Activated CD4-positive, alpha-beta T cell treated with anti-CD3 and anti-CD28 coated beads for 24 hours (primary cell): ENCODE data around the gene DNAJC4.
"Not testable (repeated sequence)": the region's sequence is repeated elsewhere in the genome, so short reads cannot be mapped to it uniquely, and the experiment has no call there.

Experiments used
- DNase-seq, 2 donors: peaks; one replicate each; pipeline ENCODE4 v3.0.0-alpha.2; 2020; ENCODE audit warnings: low read depth in 2 of 2

The DNAJC4 gene

GRCh38 chr11:64244966-64245365, 14.6 kb downstream of the DNAJC4 start:
- DNase-seq: no peak

- no peak for DNase-seq
These were observed 15.1 kb downstream of the DNAJC4 start for GRCh38 chr11:64245401-64245796.

- DNase-seq: peak; percentile 71 to 74
These were observed 15.7 kb downstream of the DNAJC4 start for GRCh38 chr11:64245797-64246620.

- not testable (repeated sequence) for DNase-seq
These were observed 16.2 kb downstream of the DNAJC4 start for GRCh38 chr11:64246621-64246870.

GRCh38 chr11:64246871-64247728, 16.8 kb downstream of the DNAJC4 start, which contains the start of gene PPP1R14B:
PPP1R14B (minus strand) TSS chr11:64246943; CDS start chr11:64246673, 270 bp downstream.
- DNase-seq: peak; percentile 76 to 79

- no peak for DNase-seq
These were observed 17.6 kb downstream of the DNAJC4 start for GRCh38 chr11:64247729-64248531.

GRCh38 chr11:64248578-64248977, 18.2 kb downstream of the DNAJC4 start:
- DNase-seq: no peak

- DNase-seq: no peak
These were observed 18.7 kb downstream of the DNAJC4 start for GRCh38 chr11:64249038-64249437.

- DNase-seq: no peak
These were observed 19.4 kb downstream of the DNAJC4 start for GRCh38 chr11:64249563-64250414.

- no peak for DNase-seq
These were observed 20.2 kb downstream of the DNAJC4 start for GRCh38 chr11:64250415-64251015.

GRCh38 chr11:64251016-64251752, 20.8 kb downstream of the DNAJC4 start, which contains the start of gene PLCB3:
PLCB3 (plus strand) TSS chr11:64251530; CDS start chr11:64251650, 120 bp downstream.
- DNase-seq: peak in 1 of 2 donors; percentile 47

- no peak for DNase-seq
These were observed 21.3 kb downstream of the DNAJC4 start for GRCh38 chr11:64251753-64252002.

GRCh38 chr11:64252003-64252872, 21.9 kb downstream of the DNAJC4 start:
- no peak for DNase-seq

GRCh38 chr11:64253043-64253442, 22.7 kb downstream of the DNAJC4 start:
- no peak for DNase-seq

GRCh38 chr11:64253481-64253880, 23.1 kb downstream of the DNAJC4 start:
- no peak for DNase-seq

GRCh38 chr11:64254326-64254725, 24.0 kb downstream of the DNAJC4 start:
- no peak for DNase-seq

GRCh38 chr11:64255135-64256128, 25.1 kb downstream of the DNAJC4 start:
- DNase-seq: no peak

GRCh38 chr11:64256300-64256699, 26.0 kb downstream of the DNAJC4 start:
- DNase-seq: no peak
